GM21447 (cell line): Measurements from ENCODE around the gene TUT1.

Experiments
- ATAC-seq: cut with Tn5 transposase; IDR thresholded peaks from one replicate; pipeline ENCODE4 v1.9.1; 2021; ENCODE audit not compliant: unreplicated experiment

Gene TUT1

GRCh38 chr11:62542750-62543567, 48.4 kb downstream of the TUT1 start:
- no peak for ATAC-seq

GRCh38 chr11:62542111-62542745, 49.1 kb downstream of the TUT1 start:
- no peak for ATAC-seq

- ATAC-seq, result peak; percentile 49
Observed at GRCh38 chr11:62540804-62541701, 50.3 kb downstream of the TUT1 start.

- no peak for ATAC-seq
Observed at GRCh38 chr11:62539238-62539925, 51.9 kb downstream of the TUT1 start.

- ATAC-seq, result no peak
Observed at GRCh38 chr11:62538470-62539237, 52.7 kb downstream of the TUT1 start.

- no peak for ATAC-seq
Observed at GRCh38 chr11:62536301-62536957, 54.9 kb downstream of the TUT1 start.

GRCh38 chr11:62535802-62536201, 55.5 kb downstream of the TUT1 start:
- ATAC-seq, result no peak

GRCh38 chr11:62534779-62535545, 56.4 kb downstream of the TUT1 start:
- ATAC-seq, result no peak

- no peak for ATAC-seq
Observed at GRCh38 chr11:62532096-62532495, 59.2 kb downstream of the TUT1 start.
